C4-2B (cell line): ENCODE measurements around the gene NRBF2.

Experiments used
- H3K27ac ChIP-seq: fragments of 450-650 bp; 2 replicates; pipeline ENCODE4 v1.5.1; 2017
- CTCF ChIP-seq: fragments of 450-650 bp; conservative IDR thresholded peaks from 2 replicates; pipeline ENCODE4 v1.5.1; 2017; ENCODE audit warnings: mild to moderate bottlenecking
- ZFX ChIP-seq: fragments of 450-650 bp; IDR thresholded peaks from 2 replicates; pipeline ENCODE4 v1.6.1; 2017

NRBF2 gene

GRCh38 chr10:63197344-63198092, 64.4 kb downstream of the NRBF2 start:
- no peak overlapping the region for H3K27ac ChIP-seq
- TF ChIP-seq CTCF, result no peak
- TF ChIP-seq ZFX, result no peak

GRCh38 chr10:63199716-63200115, 66.6 kb downstream of the NRBF2 start:
- TF ChIP-seq ZFX (no peak), CTCF (no peak)
- no peak overlapping the region for H3K27ac ChIP-seq

- TF ChIP-seq CTCF (no peak), ZFX (no peak)
- no peak overlapping the region for H3K27ac ChIP-seq
Measured at GRCh38 chr10:63200431-63200830, 67.3 kb downstream of the NRBF2 start.

GRCh38 chr10:63201118-63201517, 68.0 kb downstream of the NRBF2 start:
- H3K27ac ChIP-seq, result peak overlapping the region; percentile 78; the same call in 1 of the 2 replicates

More at GRCh38 chr10:63201118-63201517, 68.0 kb downstream of the NRBF2 start:
- TF ChIP-seq ZFX (no peak), CTCF (no peak; the same call in 1 of the 2 replicates)
